ENCODE measurements around the gene ASPG. TPM values are rescaled to one million over a fixed set of nuclear protein-coding genes. Genes with fewer than 3 reads are reported as not detected.
A peak's percentile ranks its signal among the peaks of the same experiment; 100 is the strongest.

Gene ASPG
- total RNA-seq, 4 donors from 2014 or later: 12.2 to 78.2 (median 40.8) TPM

- intact Hi-C loops (cut with DNase I): loop anchor here (5.0 kb wide), 1 partner anchor 39 kb away; no protein-coding TSS in a partner anchor
- 34 to 38% methylated on average over 5 to 7 of the region's 18 CpGs for WGBS, 2 donors
- no peak overlapping the region for H3K4me3 ChIP-seq
- TF ChIP-seq POLR2A (IDR thresholded peaks at IDR 0.05): no peak
- TF ChIP-seq CTCF (IDR thresholded peaks at IDR 0.05): no peak
- no peaks in the 10 kb centered on the region for H3K9me3 ChIP-seq
- no peak for DNase-seq
- H3K27ac ChIP-seq: no peak overlapping the region
- H3K27me3 ChIP-seq: peaks cover 0 to 53% (median 0%) of the 10 kb centered on the region in 4 donors
- no peaks in the 10 kb centered on the region for H3K36me3 ChIP-seq
- peaks cover 6 to 24% (median 10%) of the 10 kb centered on the region in 3 donors for H3K4me1 ChIP-seq
These were observed 8.0 kb downstream of the ASPG start for GRCh38 chr14:104093366-104094055.

GRCh38 chr14:104094056-104094708 is 8.7 kb downstream of the ASPG start:
- Histone ChIP-seq H3K4me1 (peaks cover 10 to 31% (median 11%) of the 10 kb centered on the region in 3 donors), H3K27me3 (peaks cover 0 to 53% (median 0%) of the 10 kb centered on the region in 4 donors), H3K9me3 (no peaks in the 10 kb centered on the region), H3K36me3 (no peaks in the 10 kb centered on the region), H3K27ac (no peak overlapping the region), H3K4me3 (no peak overlapping the region)
- no peak for TF ChIP-seq POLR2A (IDR thresholded peaks at IDR 0.05)
- TF ChIP-seq CTCF (IDR thresholded peaks at IDR 0.05): no peak
- intact Hi-C loops (cut with DNase I): loop anchor here (5.0 kb wide), 1 partner anchor 38 kb away; no protein-coding TSS in a partner anchor
- no peak for DNase-seq
- 36 to 61% methylated on average over 7 to 11 of the region's 20 CpGs for WGBS, 2 donors

- no peak for DNase-seq
These were observed 9.4 kb downstream of the ASPG start for GRCh38 chr14:104094709-104095425.

GRCh38 chr14:104095426-104096310 is 10.2 kb downstream of the ASPG start:
- no peaks in the 10 kb centered on the region for H3K36me3 ChIP-seq
- H3K27me3 ChIP-seq: peaks cover 0 to 53% (median 0%) of the 10 kb centered on the region in 4 donors
- no peaks in the 10 kb centered on the region for H3K9me3 ChIP-seq
- WGBS, 2 donors: 85% methylated on average over 10 of the region's 31 CpGs; no CpG with 5 or more reads in 1 of the 2 donors
- intact Hi-C loops (cut with DNase I): no loop called here
- TF ChIP-seq CTCF (IDR thresholded peaks at IDR 0.05): no peak
- TF ChIP-seq POLR2A (IDR thresholded peaks at IDR 0.05): no peak
- H3K4me1 ChIP-seq: peaks cover 14 to 45% (median 25%) of the 10 kb centered on the region in 3 donors
- no peak overlapping the region for H3K27ac ChIP-seq
- no peak overlapping the region for H3K4me3 ChIP-seq
- DNase-seq: no peak

More at GRCh38 chr14:104094709-104095425, 9.4 kb downstream of the ASPG start:
- Histone ChIP-seq H3K9me3 (no peaks in the 10 kb centered on the region), H3K27ac (no peak overlapping the region), H3K36me3 (no peaks in the 10 kb centered on the region), H3K4me1 (peaks cover 14 to 37% (median 17%) of the 10 kb centered on the region in 3 donors), H3K4me3 (no peak overlapping the region), H3K27me3 (peaks cover 0 to 53% (median 0%) of the 10 kb centered on the region in 4 donors)
- intact Hi-C loops (cut with DNase I): loop anchor here (5.0 kb wide), 1 partner anchor 37 kb away; no protein-coding TSS in a partner anchor
- WGBS, 2 donors: 82% methylated on average over 7 of the region's 35 CpGs; no CpG with 5 or more reads in 1 of the 2 donors
- peak; percentile 81 to 96 (median 90) for TF ChIP-seq CTCF (IDR thresholded peaks at IDR 0.05)
- no peak for TF ChIP-seq POLR2A (IDR thresholded peaks at IDR 0.05)

All from esophagus squamous epithelium (tissue), 5 donors.